ENCODE data around the gene CACUL1. TPM values are rescaled to one million over a fixed set of nuclear protein-coding genes. Genes with fewer than 3 reads are reported as not detected.
A peak's percentile ranks its signal among the peaks of the same experiment; 100 is the strongest.

Gene CACUL1
- total RNA-seq, 4 donors from 2014 or later = 24.0 to 45.7 (median 26.4) TPM

- 51 to 76% methylated on average over 9 of the region's 9 CpGs for WGBS, 2 donors
- no peak overlapping the region for H3K27ac ChIP-seq
- no peaks in the 10 kb centered on the region for H3K36me3 ChIP-seq
- DNase-seq (ENCODE audit: low spot score in 2 of 2) = no peak
- H3K4me3 ChIP-seq = no peak overlapping the region
- H3K27me3 ChIP-seq = no peaks in the 10 kb centered on the region
- TF ChIP-seq EP300 (IDR thresholded peaks at IDR 0.05) = no peak
- no peak for TF ChIP-seq CTCF (IDR thresholded peaks at IDR 0.05)
- no peak for TF ChIP-seq POLR2A (IDR thresholded peaks at IDR 0.05)
- H3K9me3 ChIP-seq = peaks cover 0 to 22% (median 0%) of the 10 kb centered on the region in 4 donors
- H3K4me1 ChIP-seq = no peaks in the 10 kb centered on the region
These were observed 116.1 kb downstream of the CACUL1 start for GRCh38 chr10:118638680-118639079.

GRCh38 chr10:118635674-118636402 lies 118.9 kb downstream of the CACUL1 start:
- H3K4me1 ChIP-seq = no peaks in the 10 kb centered on the region
- 81 to 91% methylated on average over 4 of the region's 4 CpGs for WGBS, 2 donors
- no peaks in the 10 kb centered on the region for H3K27me3 ChIP-seq
- TF ChIP-seq POLR2A (IDR thresholded peaks at IDR 0.05) = no peak
- TF ChIP-seq CTCF (IDR thresholded peaks at IDR 0.05) = no peak
- TF ChIP-seq EP300 (IDR thresholded peaks at IDR 0.05) = no peak
- H3K9me3 ChIP-seq = peaks cover 0 to 22% (median 0%) of the 10 kb centered on the region in 4 donors
- no peak overlapping the region for H3K4me3 ChIP-seq
- no peak for DNase-seq (ENCODE audit: low spot score in 2 of 2)
- H3K27ac ChIP-seq = no peak overlapping the region
- no peaks in the 10 kb centered on the region for H3K36me3 ChIP-seq

GRCh38 chr10:118633786-118634185 lies 121.0 kb downstream of the CACUL1 start:
- Histone ChIP-seq H3K4me1 (peaks cover 0 to 4% (median 0%) of the 10 kb centered on the region in 4 donors), H3K27me3 (no peaks in the 10 kb centered on the region), H3K36me3 (no peaks in the 10 kb centered on the region), H3K27ac (no peak overlapping the region), H3K9me3 (peaks cover 0 to 8% (median 0%) of the 10 kb centered on the region in 4 donors), H3K4me3 (no peak overlapping the region)
- WGBS, 2 donors = 60 to 62% methylated on average over 7 of the region's 7 CpGs
- TF ChIP-seq EP300 (IDR thresholded peaks at IDR 0.05) (no peak), POLR2A (IDR thresholded peaks at IDR 0.05) (no peak), CTCF (IDR thresholded peaks at IDR 0.05) (no peak)
- no peak for DNase-seq (ENCODE audit: low spot score in 2 of 2)

GRCh38 chr10:118629211-118629610 lies 125.6 kb downstream of the CACUL1 start:
- H3K27me3 ChIP-seq = no peaks in the 10 kb centered on the region
- peak in 1 of 2 donors; percentile 13 for DNase-seq (ENCODE audit: low spot score in 2 of 2)
- TF ChIP-seq EP300 (IDR thresholded peaks at IDR 0.05) (peak in 1 of 2 donors; percentile 44), POLR2A (IDR thresholded peaks at IDR 0.05) (no peak), CTCF (IDR thresholded peaks at IDR 0.05) (no peak)
- peak overlapping the region in 2 of 4 donors; percentile 55 to 59 for H3K27ac ChIP-seq
- H3K4me1 ChIP-seq = peaks cover 0 to 5% (median 0%) of the 10 kb centered on the region in 4 donors
- 36 to 40% methylated on average over 3 of the region's 3 CpGs for WGBS, 2 donors
- H3K4me3 ChIP-seq = no peak overlapping the region
- no peaks in the 10 kb centered on the region for H3K36me3 ChIP-seq
- no peaks in the 10 kb centered on the region for H3K9me3 ChIP-seq

- no peak overlapping the region for H3K4me3 ChIP-seq
- H3K4me1 ChIP-seq = peaks cover 0 to 5% (median 0%) of the 10 kb centered on the region in 4 donors
- DNase-seq (ENCODE audit: low spot score in 2 of 2) = no peak
- no peaks in the 10 kb centered on the region for H3K9me3 ChIP-seq
- no peaks in the 10 kb centered on the region for H3K36me3 ChIP-seq
- H3K27me3 ChIP-seq = no peaks in the 10 kb centered on the region
- H3K27ac ChIP-seq = no peak overlapping the region
- TF ChIP-seq CTCF (IDR thresholded peaks at IDR 0.05) (no peak), POLR2A (IDR thresholded peaks at IDR 0.05) (no peak), EP300 (IDR thresholded peaks at IDR 0.05) (no peak)
These were observed 126.4 kb downstream of the CACUL1 start for GRCh38 chr10:118628397-118628796.
